Central memory CD8-positive, alpha-beta T cell (primary cell): ENCODE measurements around the gene RNF212.

Experiments used
- ATAC-seq: fragments of 150-1000 bp; cut with Tn5 transposase; replicated peaks from 2 replicates; pipeline ENCODE4 v1.10.0; 2022; ENCODE audit warnings: mild to moderate bottlenecking, moderate FRiP score, moderate number of reproducible peaks; ENCODE audit not compliant: poor library complexity, severe bottlenecking; ENCODE audit errors: extremely low read depth
- DNase-seq, 2 donors: peaks; one replicate each; pipeline ENCODE4 v3.0.0; 2021; ENCODE audit warnings: low spot score in 2 of 2
- H3K27ac Mint-ChIP-seq: one replicate; pipeline ENCODE4 v1.8.0; 2022; ENCODE audit warnings: low read depth, mild to moderate bottlenecking, moderate library complexity, mixed read lengths
- H3K27me3 Mint-ChIP-seq: one replicate; pipeline ENCODE4 v1.8.0; 2022; ENCODE audit warnings: mixed read lengths
- H3K36me3 Mint-ChIP-seq: one replicate; pipeline ENCODE4 v1.8.0; 2022; ENCODE audit warnings: mild to moderate bottlenecking, moderate library complexity, mixed read lengths; ENCODE audit not compliant: insufficient read depth
- H3K4me1 Mint-ChIP-seq: one replicate; pipeline ENCODE4 v1.8.0; 2022; ENCODE audit warnings: mixed read lengths
- H3K4me3 Mint-ChIP-seq: one replicate; pipeline ENCODE4 v1.8.0; 2022; ENCODE audit warnings: mild to moderate bottlenecking, moderate library complexity, mixed read lengths
- H3K9me3 Mint-ChIP-seq: one replicate; pipeline ENCODE4 v1.8.0; 2022; ENCODE audit warnings: mixed read lengths

RNF212 gene

DNA sequence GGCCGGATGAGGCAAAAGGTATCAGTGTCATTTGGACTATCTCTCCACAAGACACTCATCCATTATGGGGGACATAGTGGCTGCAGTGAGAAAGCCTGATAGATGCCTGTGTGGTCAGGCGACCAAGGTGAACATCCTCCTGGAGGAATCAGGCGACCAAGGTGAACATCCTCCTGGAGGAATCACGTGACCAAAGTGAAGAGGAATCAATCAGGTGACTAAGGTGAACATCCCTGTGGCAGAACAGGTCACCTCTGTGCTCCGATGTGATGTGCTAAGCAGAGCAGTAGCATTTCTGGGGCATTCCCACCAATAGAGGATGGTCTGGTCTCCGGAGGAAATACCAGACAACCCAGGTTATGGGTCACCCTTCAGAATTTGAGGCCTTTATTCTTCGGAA lies 44.0 kb downstream of the RNF212 start:
- no peak overlapping the region for H3K4me3 Mint-ChIP-seq
- peaks cover 67% of the 10 kb centered on the region for H3K27me3 Mint-ChIP-seq
- no peak for ATAC-seq
- peaks cover 6% of the 10 kb centered on the region for H3K4me1 Mint-ChIP-seq
- H3K27ac Mint-ChIP-seq = no peak overlapping the region
- no peaks in the 10 kb centered on the region for H3K9me3 Mint-ChIP-seq
- H3K36me3 Mint-ChIP-seq = no peaks in the 10 kb centered on the region
- no peak for DNase-seq

GRCh38 chr4:1065732-1066131 lies 47.6 kb downstream of the RNF212 start:
- Mint-ChIP-seq H3K36me3 (no peaks in the 10 kb centered on the region), H3K4me1 (peaks cover 9% of the 10 kb centered on the region)

DNA sequence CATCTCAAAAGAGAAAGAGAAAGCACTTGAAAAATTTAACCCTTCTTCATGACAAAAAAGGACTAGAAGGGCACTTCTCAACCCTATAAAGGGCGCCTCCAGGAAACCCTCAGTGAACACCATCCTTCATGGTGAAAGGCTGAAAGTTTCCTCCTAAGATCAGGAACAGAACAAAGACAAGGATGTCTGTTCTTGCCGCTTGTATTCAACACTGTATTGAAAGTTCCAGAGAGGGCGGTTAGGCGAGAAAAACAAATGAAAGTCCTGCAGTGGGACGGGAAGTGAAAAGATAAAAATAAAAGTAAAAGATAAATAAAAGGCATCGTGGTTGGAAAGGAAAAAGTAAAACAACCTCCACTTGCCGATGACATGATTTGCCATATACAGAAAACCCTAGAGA lies 50.9 kb downstream of the RNF212 start:
- Mint-ChIP-seq H3K4me1 (peaks cover 9% of the 10 kb centered on the region), H3K4me3 (no peak overlapping the region), H3K27ac (no peak overlapping the region), H3K9me3 (no peaks in the 10 kb centered on the region), H3K27me3 (peaks cover 62% of the 10 kb centered on the region), H3K36me3 (no peaks in the 10 kb centered on the region)
- no peak for DNase-seq
- no peak for ATAC-seq

More at GRCh38 chr4:1065732-1066131, 47.6 kb downstream of the RNF212 start:
- no peak overlapping the region for H3K4me3 Mint-ChIP-seq
- DNase-seq = no peak
- ATAC-seq = no peak
- H3K9me3 Mint-ChIP-seq = no peaks in the 10 kb centered on the region
- peaks cover 93% of the 10 kb centered on the region for H3K27me3 Mint-ChIP-seq
- H3K27ac Mint-ChIP-seq = no peak overlapping the region

DNA sequence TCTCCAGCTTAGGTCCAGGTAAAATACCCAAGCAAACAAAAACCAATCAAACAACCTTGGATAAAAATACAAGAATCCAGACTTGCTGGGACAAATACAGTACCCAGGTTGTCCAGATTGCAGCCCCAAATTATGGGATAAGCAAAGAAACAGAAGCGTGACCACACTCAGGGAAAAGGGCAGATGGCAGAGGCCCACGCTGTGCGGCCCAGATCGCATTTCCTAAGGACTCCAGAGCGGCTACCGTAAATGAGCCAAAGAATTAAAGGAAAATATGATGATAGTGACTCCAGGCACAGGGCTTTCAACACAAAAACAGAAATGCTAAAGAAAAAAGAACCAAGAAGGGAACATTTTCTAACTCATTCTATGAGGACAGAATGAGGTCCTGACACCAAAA lies 51.6 kb downstream of the RNF212 start:
- ATAC-seq = no peak
- DNase-seq = no peak
- Mint-ChIP-seq H3K4me1 (peaks cover 9% of the 10 kb centered on the region), H3K9me3 (no peaks in the 10 kb centered on the region), H3K4me3 (no peak overlapping the region), H3K36me3 (no peaks in the 10 kb centered on the region), H3K27ac (no peak overlapping the region), H3K27me3 (peaks cover 55% of the 10 kb centered on the region)

- no peak overlapping the region for H3K4me3 Mint-ChIP-seq
- peaks cover under 1% of the 10 kb centered on the region for H3K36me3 Mint-ChIP-seq
- no peak for DNase-seq
- no peak for ATAC-seq
- no peak overlapping the region for H3K27ac Mint-ChIP-seq
- peaks cover 12% of the 10 kb centered on the region for H3K4me1 Mint-ChIP-seq
- H3K9me3 Mint-ChIP-seq = no peaks in the 10 kb centered on the region
- H3K27me3 Mint-ChIP-seq = peaks cover 49% of the 10 kb centered on the region
Measured at GRCh38 chr4:1061056-1061700, 52.2 kb downstream of the RNF212 start.

DNA sequence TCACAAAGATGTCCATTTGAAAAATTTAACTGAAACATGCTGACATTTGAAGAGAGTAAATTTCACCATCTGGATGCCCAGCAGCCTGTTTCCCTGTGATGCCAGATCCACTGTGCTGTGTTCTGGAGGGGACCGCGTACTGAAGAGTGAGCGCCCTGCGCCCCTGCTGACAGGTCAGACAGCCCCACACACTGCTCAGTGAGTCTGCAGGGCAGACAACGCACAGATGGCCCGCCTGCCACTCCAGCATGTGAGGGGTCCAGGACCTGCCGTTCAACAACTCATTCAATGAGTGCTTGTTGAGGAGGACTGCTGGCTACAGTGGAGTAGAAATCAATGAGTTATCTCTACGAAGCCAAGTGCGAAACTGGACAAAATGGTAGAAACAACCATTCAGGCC lies 52.7 kb downstream of the RNF212 start:
- Mint-ChIP-seq H3K36me3 (peaks cover 6% of the 10 kb centered on the region), H3K4me3 (no peak overlapping the region), H3K27ac (no peak overlapping the region), H3K27me3 (peaks cover 44% of the 10 kb centered on the region), H3K4me1 (peaks cover 17% of the 10 kb centered on the region), H3K9me3 (no peaks in the 10 kb centered on the region)
- no peak for ATAC-seq
- no peak for DNase-seq

DNA sequence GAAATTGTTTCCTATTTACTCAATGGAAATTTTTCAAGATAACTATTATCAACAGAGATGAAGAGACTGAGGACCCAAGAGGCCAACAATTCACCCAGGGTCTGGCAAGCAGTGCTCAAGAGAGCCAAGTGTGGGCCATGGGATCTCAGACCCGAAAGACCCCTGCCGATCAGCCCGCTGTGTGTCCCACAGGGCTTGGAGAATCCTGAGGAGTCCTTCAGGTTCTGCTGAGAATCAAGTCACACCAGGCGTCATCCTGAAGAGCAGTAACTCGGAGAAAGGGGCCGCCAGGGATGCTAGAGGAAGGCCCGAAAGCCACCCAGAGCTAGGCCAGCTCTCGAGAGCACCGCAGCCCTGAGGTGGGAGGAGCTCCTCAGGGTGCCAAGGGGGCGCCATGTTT lies 53.2 kb downstream of the RNF212 start:
- DNase-seq (no peak), ATAC-seq (no peak)
- Mint-ChIP-seq H3K4me1 (peaks cover 17% of the 10 kb centered on the region), H3K36me3 (peaks cover 7% of the 10 kb centered on the region), H3K9me3 (no peaks in the 10 kb centered on the region), H3K27ac (no peak overlapping the region), H3K4me3 (no peak overlapping the region), H3K27me3 (peaks cover 39% of the 10 kb centered on the region)

DNA sequence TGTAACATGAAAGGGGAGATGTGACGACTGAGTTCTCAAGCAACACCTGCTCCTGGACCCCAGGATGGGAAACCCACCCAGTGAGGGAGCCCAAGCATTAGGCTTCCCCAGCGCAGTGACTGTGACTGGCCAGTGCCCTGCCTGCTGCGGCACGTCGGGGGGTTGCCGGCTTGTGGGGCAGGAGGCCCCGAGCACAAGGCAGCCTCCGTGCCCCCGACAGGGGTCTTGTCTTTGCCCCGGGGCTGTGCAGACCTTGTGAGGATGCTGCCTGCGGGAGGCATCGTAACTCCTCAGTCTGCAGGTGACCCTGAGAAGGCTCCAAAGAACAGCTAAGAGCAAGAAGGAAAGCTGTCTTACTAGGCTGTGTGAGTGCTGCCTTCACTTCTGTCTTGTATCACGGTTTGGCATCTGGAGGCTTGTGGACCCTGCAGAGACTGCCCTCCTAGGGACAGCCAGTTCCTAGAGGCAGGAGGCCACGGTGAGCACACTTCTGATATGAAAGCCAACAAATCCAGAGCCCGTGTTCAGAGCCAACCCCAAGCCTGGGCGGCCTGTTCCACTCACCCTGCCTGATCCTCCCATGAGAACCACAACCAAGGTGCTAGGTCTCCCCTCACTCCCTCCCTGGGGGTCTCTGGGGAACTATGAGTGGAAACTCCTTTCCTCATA lies 54.2 kb downstream of the RNF212 start:
- H3K9me3 Mint-ChIP-seq = no peaks in the 10 kb centered on the region
- no peak overlapping the region for H3K27ac Mint-ChIP-seq
- peaks cover 17% of the 10 kb centered on the region for H3K4me1 Mint-ChIP-seq
- peaks cover 29% of the 10 kb centered on the region for H3K27me3 Mint-ChIP-seq
- no peak overlapping the region for H3K4me3 Mint-ChIP-seq
- peaks cover 7% of the 10 kb centered on the region for H3K36me3 Mint-ChIP-seq
- no peak for DNase-seq
- ATAC-seq = no peak

DNA sequence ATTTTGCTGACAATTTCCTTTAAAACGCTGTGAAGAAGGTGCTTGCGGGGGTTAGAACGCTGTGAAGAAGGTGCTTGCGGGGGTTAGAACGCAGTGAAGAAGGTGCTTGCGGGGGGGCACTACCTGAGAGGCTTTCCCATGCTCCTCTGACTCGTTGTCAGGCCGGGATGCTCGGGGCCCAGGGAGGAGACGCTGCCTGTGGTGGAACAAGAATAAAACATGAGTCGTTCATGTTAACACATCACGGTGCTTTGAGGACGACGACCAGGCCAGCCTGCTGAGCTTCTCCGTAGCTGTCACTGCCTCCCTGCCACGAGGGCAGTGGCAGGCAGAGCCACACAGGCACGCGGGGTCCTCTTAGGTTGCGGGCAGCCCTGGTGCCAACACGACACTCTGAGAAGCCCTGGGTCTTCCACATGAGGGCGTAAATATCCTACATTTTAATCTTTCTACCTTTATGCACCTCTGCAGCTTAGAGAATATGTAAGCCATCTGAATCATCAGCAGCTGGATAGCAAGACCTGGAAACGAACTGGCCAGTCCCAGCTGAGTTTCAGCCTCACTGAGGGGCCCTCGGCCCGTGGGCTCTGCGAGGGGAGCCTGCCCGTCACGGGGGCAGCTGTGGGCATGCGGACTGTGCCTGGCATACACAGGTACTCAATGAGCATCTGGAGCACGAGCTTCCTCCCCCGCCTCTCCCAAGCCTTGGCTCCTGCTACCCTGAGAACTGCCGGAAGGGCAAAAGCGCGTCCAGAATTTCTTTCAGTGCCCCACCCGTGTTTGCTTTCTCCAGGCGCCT lies 55.0 kb downstream of the RNF212 start:
- Mint-ChIP-seq H3K4me1 (peaks cover 17% of the 10 kb centered on the region), H3K4me3 (no peak overlapping the region), H3K27me3 (peaks cover 22% of the 10 kb centered on the region), H3K9me3 (no peaks in the 10 kb centered on the region), H3K36me3 (peaks cover 7% of the 10 kb centered on the region), H3K27ac (peak overlapping the region; percentile 29)
- ATAC-seq (no peak), DNase-seq (no peak)

GRCh38 chr4:1057403-1057745 lies 56.0 kb downstream of the RNF212 start:
- no peak for ATAC-seq
- peaks cover 12% of the 10 kb centered on the region for H3K27me3 Mint-ChIP-seq
- no peak for DNase-seq
- peaks cover 14% of the 10 kb centered on the region for H3K4me1 Mint-ChIP-seq
- no peak overlapping the region for H3K4me3 Mint-ChIP-seq
- H3K9me3 Mint-ChIP-seq = no peaks in the 10 kb centered on the region
- H3K27ac Mint-ChIP-seq = no peak overlapping the region
- H3K36me3 Mint-ChIP-seq = peaks cover 7% of the 10 kb centered on the region

- DNase-seq = no peak
- Mint-ChIP-seq H3K36me3 (peaks cover 7% of the 10 kb centered on the region), H3K4me1 (peaks cover 8% of the 10 kb centered on the region), H3K4me3 (no peak overlapping the region), H3K27me3 (peaks cover 7% of the 10 kb centered on the region), H3K9me3 (no peaks in the 10 kb centered on the region), H3K27ac (peak overlapping the region; percentile 92)
- no peak for ATAC-seq
Measured at GRCh38 chr4:1056671-1057402, 56.5 kb downstream of the RNF212 start.

DNA sequence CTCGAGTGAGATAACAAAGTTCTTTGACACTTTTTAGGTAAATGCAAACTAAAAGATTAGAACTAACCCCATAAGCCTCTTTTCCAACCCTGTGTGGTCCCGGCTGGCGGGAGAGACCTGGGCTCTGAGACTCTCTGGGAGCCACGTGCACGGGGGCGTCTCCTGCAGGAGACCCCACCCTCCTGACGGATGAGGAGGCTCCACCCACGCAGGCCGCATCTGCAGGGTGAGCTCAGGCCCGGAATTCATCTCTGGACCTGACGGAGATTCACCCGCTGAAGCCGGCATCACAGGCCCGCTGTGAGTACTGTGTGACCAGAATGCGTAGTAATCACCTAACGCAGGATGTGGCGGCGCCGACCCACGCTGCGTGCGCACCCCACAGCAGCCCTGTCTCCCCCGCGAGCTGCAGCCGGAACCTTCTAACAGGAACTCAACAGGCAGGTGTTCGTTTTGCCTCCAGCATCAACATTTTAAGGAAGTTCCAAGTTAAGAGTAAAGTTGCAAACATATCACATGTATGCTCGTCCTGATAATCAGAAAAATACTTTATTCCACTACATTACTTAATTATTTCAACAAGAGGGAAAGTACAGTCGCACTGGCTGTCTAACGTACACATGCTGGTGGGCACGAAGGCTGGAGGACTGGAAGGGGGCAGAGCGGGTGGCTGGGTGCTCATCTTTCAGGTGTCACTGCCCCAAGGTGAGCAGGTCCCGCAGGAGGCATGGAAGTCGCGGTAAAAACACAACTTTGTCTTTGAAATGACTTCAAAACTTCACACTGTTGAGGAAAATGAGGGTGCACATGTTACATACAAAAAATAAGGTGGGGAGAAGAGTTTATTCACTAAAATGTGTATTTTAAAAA lies 57.4 kb downstream of the RNF212 start:
- Mint-ChIP-seq H3K4me3 (peak overlapping the region; percentile 64), H3K9me3 (no peaks in the 10 kb centered on the region), H3K36me3 (peaks cover 7% of the 10 kb centered on the region), H3K4me1 (peaks cover 8% of the 10 kb centered on the region), H3K27me3 (no peaks in the 10 kb centered on the region), H3K27ac (peak overlapping the region; percentile 92)
- DNase-seq = peak; percentile 71 to 90
- peak; percentile 99 for ATAC-seq
